Activated CD8-positive, alpha-beta memory T cell treated with anti-CD3 and anti-CD28 coated beads, Interleukin-2, amount 10 ng/mL, durations not matched to agents 7 days and 5 days (primary cell): Measurements from ENCODE around the gene TRPM2. TPM values are rescaled to one million over a fixed set of nuclear protein-coding genes. Genes with fewer than 3 reads are reported as not detected.

Experiments used
- ATAC-seq: fragments of 150-1000 bp; cut with Tn5 transposase; one replicate; pipeline ENCODE4 v1.10.0; 2021; ENCODE audit warnings: moderate library complexity
- CTCF ChIA-PET: fragments of 350-600 bp; sonication (Branson Sonifier 250); formaldehyde crosslinking; loops from one replicate; lab custom pipeline; 2021; ENCODE audit warnings: antibody characterized with exemption; lab: Charles Lee
- DNase-seq: peaks from one replicate; pipeline ENCODE4 v3.0.0-alpha.2; 2020
- H3K27ac Mint-ChIP-seq: one replicate; pipeline ENCODE4 v1.8.0; 2021; ENCODE audit warnings: mild to moderate bottlenecking, mixed read lengths
- H3K27me3 Mint-ChIP-seq: one replicate; pipeline ENCODE4 v1.8.0; 2021; ENCODE audit warnings: mixed read lengths
- H3K36me3 Mint-ChIP-seq: one replicate; pipeline ENCODE4 v1.8.0; 2021; ENCODE audit warnings: mild to moderate bottlenecking, mixed read lengths
- H3K4me1 Mint-ChIP-seq: one replicate; pipeline ENCODE4 v1.8.0; 2021; ENCODE audit warnings: mixed read lengths
- H3K4me3 Mint-ChIP-seq: one replicate; pipeline ENCODE4 v1.8.0; 2021; ENCODE audit warnings: mild to moderate bottlenecking, moderate library complexity, mixed read lengths
- H3K9me3 Mint-ChIP-seq: one replicate; pipeline ENCODE4 v1.8.0; 2022; ENCODE audit warnings: low read depth, mixed read lengths
- total RNA-seq, 2 experiments: library from RNA; stranded (reverse); gene quantifications; one replicate each; pipeline ENCODE4 v1.2.3, GENCODE V29; 2021

The TRPM2 gene
- total RNA-seq, 2 experiments from 2014 or later: 21.2 to 32.7 TPM

- Mint-ChIP-seq H3K27me3 (peaks cover 7% of the 10 kb centered on the region), H3K27ac (peak overlapping the region; percentile 73), H3K4me3 (no peak overlapping the region), H3K4me1 (peaks cover 36% of the 10 kb centered on the region), H3K9me3 (peaks cover 8% of the 10 kb centered on the region), H3K36me3 (peaks cover 54% of the 10 kb centered on the region)
- no peak for DNase-seq
- ATAC-seq: no peak
- CTCF ChIA-PET: no interaction called here
Measured at GRCh38 chr21:44374601-44375280, 21.3 kb downstream of the TRPM2 start.

GRCh38 chr21:44375281-44375651, 21.8 kb downstream of the TRPM2 start:
- peak; percentile 91 for DNase-seq
- Mint-ChIP-seq H3K27ac (peak overlapping the region; percentile 73), H3K4me3 (no peak overlapping the region), H3K36me3 (peaks cover 60% of the 10 kb centered on the region), H3K4me1 (peaks cover 36% of the 10 kb centered on the region), H3K9me3 (peaks cover 8% of the 10 kb centered on the region), H3K27me3 (peaks cover 7% of the 10 kb centered on the region)
- CTCF ChIA-PET: no interaction called here
- peak; percentile 62 for ATAC-seq

GRCh38 chr21:44375761-44376241, 22.4 kb downstream of the TRPM2 start:
- H3K27me3 Mint-ChIP-seq: peaks cover 7% of the 10 kb centered on the region
- peaks cover 60% of the 10 kb centered on the region for H3K36me3 Mint-ChIP-seq
- H3K27ac Mint-ChIP-seq: no peak overlapping the region
- CTCF ChIA-PET: no interaction called here
- H3K4me1 Mint-ChIP-seq: peaks cover 36% of the 10 kb centered on the region
- H3K4me3 Mint-ChIP-seq: no peak overlapping the region
- H3K9me3 Mint-ChIP-seq: peaks cover 8% of the 10 kb centered on the region
- ATAC-seq: no peak
- DNase-seq: no peak

GRCh38 chr21:44376606-44377005, 23.2 kb downstream of the TRPM2 start:
- ATAC-seq: no peak
- no peak overlapping the region for H3K4me3 Mint-ChIP-seq
- peaks cover 62% of the 10 kb centered on the region for H3K36me3 Mint-ChIP-seq
- peaks cover 6% of the 10 kb centered on the region for H3K9me3 Mint-ChIP-seq
- DNase-seq: no peak
- H3K27ac Mint-ChIP-seq: no peak overlapping the region
- H3K27me3 Mint-ChIP-seq: peaks cover 7% of the 10 kb centered on the region
- peaks cover 36% of the 10 kb centered on the region for H3K4me1 Mint-ChIP-seq
- CTCF ChIA-PET: no interaction called here

- H3K9me3 Mint-ChIP-seq: peaks cover 7% of the 10 kb centered on the region
- no peak for DNase-seq
- no peak for ATAC-seq
- H3K27me3 Mint-ChIP-seq: peaks cover 5% of the 10 kb centered on the region
- peaks cover 36% of the 10 kb centered on the region for H3K4me1 Mint-ChIP-seq
- CTCF ChIA-PET: no interaction called here
- H3K36me3 Mint-ChIP-seq: peaks cover 64% of the 10 kb centered on the region
- H3K27ac Mint-ChIP-seq: no peak overlapping the region
- no peak overlapping the region for H3K4me3 Mint-ChIP-seq
Measured at GRCh38 chr21:44377201-44377921, 23.9 kb downstream of the TRPM2 start.

- Mint-ChIP-seq H3K9me3 (peaks cover 7% of the 10 kb centered on the region), H3K27ac (no peak overlapping the region), H3K27me3 (peaks cover 5% of the 10 kb centered on the region), H3K4me1 (peaks cover 32% of the 10 kb centered on the region), H3K4me3 (no peak overlapping the region), H3K36me3 (peaks cover 69% of the 10 kb centered on the region)
- ATAC-seq: no peak
- no peak for DNase-seq
- CTCF ChIA-PET: no interaction called here
Measured at GRCh38 chr21:44377922-44378645, 24.7 kb downstream of the TRPM2 start.

- ATAC-seq: no peak
- Mint-ChIP-seq H3K9me3 (peaks cover 11% of the 10 kb centered on the region), H3K36me3 (peaks cover 72% of the 10 kb centered on the region), H3K27me3 (peaks cover 5% of the 10 kb centered on the region), H3K4me1 (peaks cover 25% of the 10 kb centered on the region), H3K4me3 (no peak overlapping the region), H3K27ac (no peak overlapping the region)
- DNase-seq: no peak
- CTCF ChIA-PET: no interaction called here
Measured at GRCh38 chr21:44378646-44379514, 25.5 kb downstream of the TRPM2 start.

- CTCF ChIA-PET: no interaction called here
- peaks cover 14% of the 10 kb centered on the region for H3K9me3 Mint-ChIP-seq
- H3K4me3 Mint-ChIP-seq: no peak overlapping the region
- peaks cover 74% of the 10 kb centered on the region for H3K36me3 Mint-ChIP-seq
- peaks cover 19% of the 10 kb centered on the region for H3K4me1 Mint-ChIP-seq
- H3K27ac Mint-ChIP-seq: no peak overlapping the region
- H3K27me3 Mint-ChIP-seq: peaks cover 5% of the 10 kb centered on the region
- DNase-seq (no peak), ATAC-seq (no peak)
Measured at GRCh38 chr21:44379515-44379848, 26.1 kb downstream of the TRPM2 start.

- Mint-ChIP-seq H3K9me3 (peaks cover 17% of the 10 kb centered on the region), H3K36me3 (peaks cover 73% of the 10 kb centered on the region), H3K4me3 (no peak overlapping the region), H3K27me3 (peaks cover 5% of the 10 kb centered on the region), H3K4me1 (peaks cover 11% of the 10 kb centered on the region), H3K27ac (no peak overlapping the region)
- ATAC-seq: no peak
- peak; percentile 30 for DNase-seq
- CTCF ChIA-PET: no interaction called here
Measured at GRCh38 chr21:44379991-44380865, 26.8 kb downstream of the TRPM2 start.

- H3K27ac Mint-ChIP-seq: no peak overlapping the region
- peaks cover 5% of the 10 kb centered on the region for H3K4me1 Mint-ChIP-seq
- DNase-seq (no peak), ATAC-seq (no peak)
- peaks cover 17% of the 10 kb centered on the region for H3K9me3 Mint-ChIP-seq
- H3K4me3 Mint-ChIP-seq: no peak overlapping the region
- CTCF ChIA-PET: no interaction called here
- peaks cover 73% of the 10 kb centered on the region for H3K36me3 Mint-ChIP-seq
- peaks cover 2% of the 10 kb centered on the region for H3K27me3 Mint-ChIP-seq
Measured at GRCh38 chr21:44380876-44381275, 27.5 kb downstream of the TRPM2 start.

GRCh38 chr21:44381874-44382273, 28.5 kb downstream of the TRPM2 start:
- Mint-ChIP-seq H3K36me3 (peaks cover 69% of the 10 kb centered on the region), H3K27ac (no peak overlapping the region), H3K4me3 (no peak overlapping the region), H3K27me3 (no peaks in the 10 kb centered on the region), H3K9me3 (peaks cover 17% of the 10 kb centered on the region), H3K4me1 (no peaks in the 10 kb centered on the region)
- CTCF ChIA-PET: interaction anchor here (0.7 kb wide), 1 partner anchor 411 kb away, joined by 6 read pairs; no protein-coding TSS in a partner anchor
- ATAC-seq (no peak), DNase-seq (no peak)

GRCh38 chr21:44382536-44382935, 29.1 kb downstream of the TRPM2 start:
- Mint-ChIP-seq H3K36me3 (peaks cover 70% of the 10 kb centered on the region), H3K9me3 (peaks cover 17% of the 10 kb centered on the region)
- CTCF ChIA-PET: interaction anchor here (0.7 kb wide), 1 partner anchor 411 kb away, joined by 6 read pairs; no protein-coding TSS in a partner anchor

More at GRCh38 chr21:44382536-44382935, 29.1 kb downstream of the TRPM2 start:
- no peak overlapping the region for H3K27ac Mint-ChIP-seq
- peak; percentile 32 for DNase-seq
- H3K4me1 Mint-ChIP-seq: no peaks in the 10 kb centered on the region
- no peak overlapping the region for H3K4me3 Mint-ChIP-seq
- H3K27me3 Mint-ChIP-seq: peaks cover 2% of the 10 kb centered on the region
- no peak for ATAC-seq
